GM18520 (cell line): ENCODE measurements around the gene MMEL1.

Source experiments
- ATAC-seq: cut with Tn5 transposase; IDR thresholded peaks from one replicate; pipeline ENCODE4 v1.9.1; 2021; ENCODE audit not compliant: unreplicated experiment

MMEL1 gene

GRCh38 chr1:2642560-2643413 is 10.0 kb upstream of the MMEL1 start:
- ATAC-seq, result peak; percentile 54

- no peak for ATAC-seq
Measured at GRCh38 chr1:2642131-2642559, 9.3 kb upstream of the MMEL1 start.

- no peak for ATAC-seq
Measured at GRCh38 chr1:2641381-2642130, 8.7 kb upstream of the MMEL1 start.

GRCh38 chr1:2640626-2641025 is 7.8 kb upstream of the MMEL1 start:
- no peak for ATAC-seq

- no peak for ATAC-seq
Measured at GRCh38 chr1:2639607-2640521, 7.0 kb upstream of the MMEL1 start.

- no peak for ATAC-seq
Measured at GRCh38 chr1:2639203-2639602, 6.4 kb upstream of the MMEL1 start.

- ATAC-seq, result no peak
Measured at GRCh38 chr1:2638466-2639115, 5.8 kb upstream of the MMEL1 start.

- no peak for ATAC-seq
Measured at GRCh38 chr1:2637442-2638145, 4.8 kb upstream of the MMEL1 start.

GRCh38 chr1:2636733-2637132 is 3.9 kb upstream of the MMEL1 start:
- no peak for ATAC-seq

- no peak for ATAC-seq
Measured at GRCh38 chr1:2635361-2636010, 2.7 kb upstream of the MMEL1 start.

- no peak for ATAC-seq
Measured at GRCh38 chr1:2633936-2634491, 1.2 kb upstream of the MMEL1 start.

GRCh38 chr1:2633366-2633935 is 635 bp upstream of the MMEL1 start:
- no peak for ATAC-seq

GRCh38 chr1:2632051-2632430 is 775 bp downstream of the MMEL1 start:
- ATAC-seq, result no peak

GRCh38 chr1:2631136-2632050 is 1.4 kb downstream of the MMEL1 start:
- ATAC-seq, result no peak

- no peak for ATAC-seq
Measured at GRCh38 chr1:2630498-2631135, 2.2 kb downstream of the MMEL1 start.

GRCh38 chr1:2629627-2630497 is 3.0 kb downstream of the MMEL1 start:
- no peak for ATAC-seq
